CD4-positive, alpha-beta T cell treated with Interleukin-21 for 1 hour (primary cell): ENCODE data around the gene C1GALT1.

Experiments
- DNase-seq: peaks from one replicate; pipeline ENCODE4 v3.0.0-alpha.2; 2020

C1GALT1 gene

DNA sequence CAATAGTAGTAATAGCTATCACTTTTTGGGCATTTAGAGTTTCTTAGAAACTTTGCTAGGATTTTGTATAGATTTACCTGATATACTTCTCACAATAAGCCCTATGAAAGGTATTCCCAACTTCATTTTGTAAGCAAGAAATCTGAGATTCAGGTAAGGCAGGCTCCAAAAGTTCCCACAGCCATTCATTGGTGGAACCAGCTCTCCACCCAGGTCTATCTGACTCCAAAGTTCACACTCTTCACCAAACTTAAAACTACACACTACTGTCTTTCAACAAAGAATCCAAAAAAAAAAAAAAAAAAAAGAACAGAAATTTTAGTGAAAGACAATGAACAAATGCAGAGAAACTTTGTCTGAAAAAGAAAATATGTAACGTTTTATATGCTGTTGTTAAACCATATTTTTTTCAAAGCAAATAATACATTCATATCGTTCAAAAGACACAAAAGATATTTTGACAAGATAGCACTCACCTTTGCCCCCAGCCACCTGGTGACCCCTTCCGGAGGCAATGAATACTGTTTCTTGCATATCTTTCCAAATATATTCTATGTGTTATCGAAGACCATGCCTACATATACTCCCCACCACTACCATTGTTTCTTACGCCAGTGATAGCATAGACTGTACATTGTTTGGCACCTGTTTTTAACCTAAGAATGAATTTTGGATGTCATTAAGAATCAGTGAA is 108.2 kb downstream of the C1GALT1 start:
- no peak for DNase-seq

GRCh38 chr7:7292085-7292484 is 109.7 kb downstream of the C1GALT1 start:
- DNase-seq, result no peak

GRCh38 chr7:7292608-7293007 is 110.3 kb downstream of the C1GALT1 start:
- DNase-seq, result no peak

DNA sequence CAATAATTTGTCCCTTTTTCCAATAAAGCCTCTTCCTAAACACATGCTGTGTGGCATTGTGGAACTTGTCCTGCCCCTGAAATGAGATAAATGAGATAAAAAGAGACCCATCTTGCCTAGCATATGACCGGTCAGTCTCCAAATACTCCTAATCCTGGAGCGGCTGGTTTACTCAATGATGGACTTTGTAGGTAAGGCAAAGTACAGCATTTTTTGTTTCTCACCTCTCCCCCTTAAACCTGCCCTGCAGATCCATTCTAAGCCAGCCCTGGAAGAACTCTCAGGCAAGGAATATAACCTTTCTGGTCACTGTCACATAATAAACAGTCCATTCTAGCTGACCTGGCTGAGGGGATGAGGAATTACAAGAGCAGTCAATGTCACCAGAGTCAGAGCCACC is 110.7 kb downstream of the C1GALT1 start:
- DNase-seq, result no peak

- no peak for DNase-seq
Observed at GRCh38 chr7:7294911-7295310, 112.6 kb downstream of the C1GALT1 start.
